HG03175 (cell line): ENCODE data around the gene IGIP.
"Not testable (repeated sequence)": the region's sequence is repeated elsewhere in the genome, so short reads cannot be mapped to it uniquely, and the experiment has no call there.

ENCODE experiments used
- ATAC-seq: cut with Tn5 transposase; IDR thresholded peaks from one replicate; pipeline ENCODE4 v1.9.1; 2021; ENCODE audit warnings: mild to moderate bottlenecking, moderate library complexity; ENCODE audit not compliant: unreplicated experiment

The IGIP gene

GRCh38 chr5:140140435-140140834, 14.7 kb downstream of the IGIP start:
- ATAC-seq, result no peak

GRCh38 chr5:140141241-140141640, 15.5 kb downstream of the IGIP start:
- no peak for ATAC-seq

- no peak for ATAC-seq
Measured at GRCh38 chr5:140142246-140142645, 16.5 kb downstream of the IGIP start.

GRCh38 chr5:140142856-140143255, 17.1 kb downstream of the IGIP start:
- ATAC-seq, result no peak

- no peak for ATAC-seq
Measured at GRCh38 chr5:140143521-140144258, 18.0 kb downstream of the IGIP start.

- no peak for ATAC-seq
Measured at GRCh38 chr5:140145256-140145655, 19.5 kb downstream of the IGIP start.

GRCh38 chr5:140145818-140146522, 20.2 kb downstream of the IGIP start:
- peak; percentile 67 for ATAC-seq

GRCh38 chr5:140146523-140146842, 20.7 kb downstream of the IGIP start:
- ATAC-seq, result no peak

GRCh38 chr5:140147460-140147859, 21.7 kb downstream of the IGIP start:
- ATAC-seq, result no peak

GRCh38 chr5:140148508-140148907, 22.8 kb downstream of the IGIP start:
- no peak for ATAC-seq

- no peak for ATAC-seq
Measured at GRCh38 chr5:140150201-140150600, 24.5 kb downstream of the IGIP start.

GRCh38 chr5:140151144-140152021, 25.6 kb downstream of the IGIP start:
- no peak for ATAC-seq

GRCh38 chr5:140152022-140152999, 26.6 kb downstream of the IGIP start:
- ATAC-seq, result no peak

GRCh38 chr5:140153255-140153654, 27.5 kb downstream of the IGIP start:
- ATAC-seq, result no peak

- no peak for ATAC-seq
Measured at GRCh38 chr5:140153905-140154304, 28.2 kb downstream of the IGIP start.

- not testable (repeated sequence) for ATAC-seq
Measured at GRCh38 chr5:140154710-140155381, 29.1 kb downstream of the IGIP start.

- ATAC-seq, result peak; percentile 94
Measured at GRCh38 chr5:140157032-140157781, 31.5 kb downstream of the IGIP start.

GRCh38 chr5:140159014-140159927, 33.5 kb downstream of the IGIP start:
- no peak for ATAC-seq
